Peyer's patch (tissue), 4 donors: ENCODE results near the gene C4orf36.

Experiments used
- POLR2A ChIP-seq, 2 donors: fragments of 450-650 bp; IDR thresholded peaks; one replicate each; pipeline ENCODE4 v1.5.1; 2017; ENCODE audit warnings: antibody characterized with exemption in 2 of 2, mild to moderate bottlenecking in 2 of 2, moderate library complexity in 2 of 2
- TF ChIP-seq, protein P1 (sequence below), 6 experiments: fragments of 450-650 bp in 4 of 6; fragments of 200-600 bp in 2 of 6; sonication (generic) in 1 of 6; IDR thresholded peaks; one replicate each; pipeline ENCODE4 v1.5.1; 2017 to 2019; ENCODE audit warnings: antibody characterized with exemption in 6 of 6, mild to moderate bottlenecking in 3 of 6, moderate library complexity in 1 of 6

DNA sequence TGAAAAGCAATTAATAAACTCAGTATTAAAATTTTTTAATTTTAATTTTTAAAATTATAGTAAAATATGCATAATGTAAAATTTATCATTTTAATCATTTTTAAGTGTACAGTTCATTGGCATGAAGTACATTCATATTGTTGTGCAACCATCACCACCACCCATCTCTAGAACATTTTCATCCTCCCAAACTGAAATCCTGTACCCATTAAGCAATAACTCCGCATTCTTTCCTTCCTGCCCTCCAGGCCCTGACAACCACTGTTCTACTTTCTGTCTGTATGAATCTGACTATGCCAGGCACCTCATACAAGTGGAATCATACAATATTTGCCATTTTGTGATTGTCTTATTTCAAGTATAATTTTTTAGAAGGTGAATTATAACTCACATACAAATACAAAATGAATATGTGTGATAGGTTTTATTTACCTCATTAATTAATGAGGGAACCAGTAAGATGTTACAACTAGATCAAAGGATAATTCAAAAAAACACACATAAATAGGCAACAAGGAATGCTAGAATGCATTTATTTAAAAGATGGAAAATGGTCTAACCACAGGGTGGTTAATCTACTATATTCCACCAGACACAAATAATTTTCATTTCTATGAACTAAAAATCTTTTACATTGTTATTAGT is 29.5 kb upstream of the C4orf36 start:
- TF ChIP-seq, protein P1, sequence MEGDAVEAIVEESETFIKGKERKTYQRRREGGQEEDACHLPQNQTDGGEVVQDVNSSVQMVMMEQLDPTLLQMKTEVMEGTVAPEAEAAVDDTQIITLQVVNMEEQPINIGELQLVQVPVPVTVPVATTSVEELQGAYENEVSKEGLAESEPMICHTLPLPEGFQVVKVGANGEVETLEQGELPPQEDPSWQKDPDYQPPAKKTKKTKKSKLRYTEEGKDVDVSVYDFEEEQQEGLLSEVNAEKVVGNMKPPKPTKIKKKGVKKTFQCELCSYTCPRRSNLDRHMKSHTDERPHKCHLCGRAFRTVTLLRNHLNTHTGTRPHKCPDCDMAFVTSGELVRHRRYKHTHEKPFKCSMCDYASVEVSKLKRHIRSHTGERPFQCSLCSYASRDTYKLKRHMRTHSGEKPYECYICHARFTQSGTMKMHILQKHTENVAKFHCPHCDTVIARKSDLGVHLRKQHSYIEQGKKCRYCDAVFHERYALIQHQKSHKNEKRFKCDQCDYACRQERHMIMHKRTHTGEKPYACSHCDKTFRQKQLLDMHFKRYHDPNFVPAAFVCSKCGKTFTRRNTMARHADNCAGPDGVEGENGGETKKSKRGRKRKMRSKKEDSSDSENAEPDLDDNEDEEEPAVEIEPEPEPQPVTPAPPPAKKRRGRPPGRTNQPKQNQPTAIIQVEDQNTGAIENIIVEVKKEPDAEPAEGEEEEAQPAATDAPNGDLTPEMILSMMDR (IDR thresholded peaks at IDR 0.05), result no peak
- TF ChIP-seq POLR2A (IDR thresholded peaks at IDR 0.05), result no peak
